GM12872 (cell line): ENCODE results near the gene DMBX1.
A peak's percentile ranks its signal among the peaks of the same experiment; 100 is the strongest.

ENCODE experiments used
- CTCF ChIP-seq: IDR thresholded peaks from 3 replicates; pipeline ENCODE4 v1.5.1; 2011; ENCODE audit warnings: low read depth, mild to moderate bottlenecking, low read length, moderate library complexity; ENCODE audit not compliant: insufficient read depth

The DMBX1 gene

GRCh38 chr1:46486432-46487015 is 3.1 kb upstream of the DMBX1 start:
- TF ChIP-seq CTCF = no peak

- TF ChIP-seq CTCF = peak; percentile 51; the same call in 2 of the 3 replicates
Measured at GRCh38 chr1:46487818-46488218, 1.8 kb upstream of the DMBX1 start.

GRCh38 chr1:46488343-46489168 is 1.1 kb upstream of the DMBX1 start:
- no peak for TF ChIP-seq CTCF

GRCh38 chr1:46489169-46489637 is 433 bp upstream of the DMBX1 start:
- TF ChIP-seq CTCF = no peak

GRCh38 chr1:46490406-46490655 is 695 bp downstream of the DMBX1 start:
- TF ChIP-seq CTCF = no peak

GRCh38 chr1:46490656-46491442 is 1.2 kb downstream of the DMBX1 start:
- TF ChIP-seq CTCF = no peak

GRCh38 chr1:46491443-46492268 is 2.0 kb downstream of the DMBX1 start:
- TF ChIP-seq CTCF = no peak
